Aorta (tissue), 5 donors: ENCODE measurements around the gene YKT6. TPM values are rescaled to one million over a fixed set of nuclear protein-coding genes. Genes with fewer than 3 reads are reported as not detected.

Experiments
- ATAC-seq: fragments of 200-7000 bp; cut with Tn5 transposase; one replicate; pipeline ENCODE4 v1.9.1; 2022; ENCODE audit warnings: moderate library complexity; ENCODE audit not compliant: low FRiP score
- DNase-seq, 2 donors: peaks; one replicate each; pipeline ENCODE4 v3.0.0-alpha.2; 2020
- H3K27ac ChIP-seq, 2 donors: one replicate each; pipeline ENCODE4 v1.5.1; 2013; ENCODE audit warnings: low read length in 2 of 2, mild to moderate bottlenecking in 2 of 2, moderate library complexity in 2 of 2, control low read depth in 1 of 2, inconsistent platforms in 1 of 2, low read depth in 1 of 2
- H3K27me3 ChIP-seq, 2 donors: one replicate each; pipeline ENCODE4 v1.6.1; 2013; ENCODE audit warnings: control low read depth in 1 of 2, low read length in 1 of 2, mild to moderate bottlenecking in 1 of 2, moderate library complexity in 1 of 2; ENCODE audit not compliant: insufficient read depth in 2 of 2, control insufficient read depth in 1 of 2
- H3K36me3 ChIP-seq, 2 donors: one replicate each; pipeline ENCODE4 v1.6.1; 2013; ENCODE audit warnings: control low read depth in 1 of 2, low read length in 1 of 2, mild to moderate bottlenecking in 1 of 2; ENCODE audit not compliant: insufficient read depth in 2 of 2, control insufficient read depth in 1 of 2
- H3K4me1 ChIP-seq, 2 donors: one replicate each; pipeline ENCODE4 v1.6.1; 2013; ENCODE audit warnings: low read length in 2 of 2, control low read depth in 1 of 2, mild to moderate bottlenecking in 1 of 2, moderate library complexity in 1 of 2; ENCODE audit not compliant: insufficient read depth in 2 of 2, control insufficient read depth in 1 of 2
- H3K4me3 ChIP-seq, 2 donors: one replicate each; pipeline ENCODE4 v1.5.1; 2013; ENCODE audit warnings: low read length in 2 of 2, control low read depth in 1 of 2, mild to moderate bottlenecking in 1 of 2
- H3K9me3 ChIP-seq: one replicate; pipeline ENCODE4 v1.6.1; 2013; ENCODE audit warnings: mild to moderate bottlenecking, low read length; ENCODE audit not compliant: control insufficient read depth
- WGBS, 2 donors: extraction: QIAGEN DNeasy Blood & Tissue Kit; methylation state at CpG; one replicate each; pipeline ENCODE4 v1.1.7; 2013; 5-methylcytosine and 5-hydroxymethylcytosine counted together
- intact Hi-C, 2 donors: fragments of 100-400 bp; cut with DNase I; formaldehyde crosslinking; loops; one replicate each; pipeline versions ENCODE4 v1.14.2 to v1.15.0; 2022
- long read RNA-seq, 2 donors: library from polyadenylated mRNA; unstranded; transcript quantifications; one replicate each; pipeline ENCODE4 v2.0.0, GENCODE V29; 2020 to 2021
- polyA plus RNA-seq, 2 donors: library from polyadenylated mRNA; stranded (reverse); fragments of 200-250 nt; gene quantifications; one replicate each; pipeline ENCODE4 v1.2.3, GENCODE V29; 2013
- total RNA-seq, 2 donors: library from RNA; stranded (reverse); fragmentation: NEBNext Ultra II Directional; extraction: Animal tissue kit (Norgen Biotek cat#: 25700); gene quantifications; one replicate each; pipeline ENCODE4 v1.2.1, GENCODE V29; 2021
- donor health status: healthy with polysubstance abuse.
- donor health status: Bipolar disorder and iron deficiency.
- donor health status: DM: no; HTN: no; CAD: no.
- donor health status: DM: no; HTN: no; CAD: no.
- donor health status: DM: yes; HTN: yes; CAD: no.

Gene YKT6
- 10 to 100 TPM; 55.4 to 73.1 TPM for total RNA-seq
- 10 to 100 TPM; 47.2 to 53.2 TPM for polyA plus RNA-seq
- long read RNA-seq, donor 1, transcript YKT6-201 (7 exons, 2,696 nt), result major isoform, 59 of 102 reads
- long read RNA-seq, donor 1, partial matches to known transcripts, result 8 of 102 reads
- long read RNA-seq, donor 1, other reads (novel, unspliced or antisense), result 31 of 102 reads
- long read RNA-seq, donor 2, transcript YKT6-201 (7 exons, 2,696 nt), result major isoform, 5 of 20 reads
- long read RNA-seq, donor 2, partial matches to known transcripts, result 2 of 20 reads
- long read RNA-seq, donor 2, other reads (novel, unspliced or antisense), result 9 of 20 reads

DNA sequence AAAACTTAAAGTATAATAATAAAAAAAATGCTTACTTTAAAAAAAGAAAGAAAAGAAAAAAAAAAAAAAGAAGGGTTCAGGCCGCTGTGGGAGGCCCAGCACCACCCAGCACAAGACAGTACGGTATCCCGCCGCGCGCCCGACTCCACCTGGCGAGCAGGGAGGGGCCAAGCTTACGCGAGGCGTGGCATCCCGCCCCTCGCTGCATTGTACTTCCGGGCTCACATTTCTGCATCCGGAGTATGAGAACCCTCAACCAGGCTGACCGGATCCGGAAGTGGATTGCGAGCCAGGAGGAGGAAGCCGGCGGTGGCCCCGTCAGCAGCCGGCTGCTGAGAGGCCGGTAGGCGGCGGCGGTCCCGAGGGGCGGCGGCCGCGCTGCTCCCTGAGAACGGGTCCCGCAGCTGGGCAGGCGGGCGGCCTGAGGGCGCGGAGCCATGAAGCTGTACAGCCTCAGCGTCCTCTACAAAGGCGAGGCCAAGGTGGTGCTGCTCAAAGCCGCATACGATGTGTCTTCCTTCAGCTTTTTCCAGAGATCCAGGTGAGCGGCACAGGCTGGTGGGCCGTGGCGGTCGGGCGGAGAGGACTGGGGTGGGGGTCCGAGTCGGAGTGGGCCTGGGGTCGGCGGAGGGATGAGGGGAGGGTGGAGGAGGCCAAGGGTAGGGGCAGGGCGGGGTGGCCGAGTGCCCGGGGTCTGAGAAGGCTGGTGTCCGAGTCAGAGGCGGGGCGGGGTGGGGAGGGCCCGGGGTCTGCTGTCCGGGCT, at the start of gene YKT6:
Gene YKT6, plus strand, starts transcription at position 280 of the 763 bp plus-strand sequence. Its CDS starts 158 bp downstream, at position 438.
- intact Hi-C loops, result no loop called here
- Histone ChIP-seq H3K9me3 (no peaks in the 10 kb centered on the region), H3K36me3 (peaks cover 0 to 2% of the 10 kb centered on the region in 2 donors), H3K27me3 (no peaks in the 10 kb centered on the region), H3K4me3 (peak within 1 kb of the TSS; percentile 85 to 99), H3K4me1 (peaks cover 0 to 3% of the 10 kb centered on the region in 2 donors), H3K27ac (peak within 1 kb of the TSS in 1 of 2 donors; percentile 79)
- DNase-seq (peak; percentile 96 to 97), ATAC-seq (peak; percentile 95)
- 0 to 1% methylated on average over 49 to 58 of the region's 58 CpGs for WGBS, 2 donors

DNA sequence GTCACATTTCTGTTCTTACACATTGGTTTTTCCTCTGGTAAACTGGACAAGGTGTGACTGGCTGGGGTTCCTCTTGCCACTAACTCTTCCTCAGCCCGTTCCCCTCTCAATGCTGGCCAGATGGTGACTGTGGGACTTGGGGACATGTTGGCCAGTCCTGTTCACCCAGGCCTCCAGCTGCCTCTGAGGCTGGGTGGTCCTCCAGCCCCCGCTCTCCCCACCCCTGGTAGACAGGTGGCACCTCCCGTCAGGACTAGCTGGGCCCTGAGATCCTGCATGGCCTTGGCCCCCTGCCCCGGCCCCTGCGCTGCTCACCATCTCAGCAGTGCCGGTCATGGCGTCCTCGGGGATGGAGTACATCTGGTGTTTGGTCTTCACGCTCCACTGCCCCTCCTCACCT, 48.8 kb upstream of the YKT6 start:
- Histone ChIP-seq H3K4me1 (no peaks in the 10 kb centered on the region), H3K4me3 (no peak overlapping the region), H3K9me3 (no peaks in the 10 kb centered on the region), H3K27ac (no peak overlapping the region), H3K27me3 (no peaks in the 10 kb centered on the region), H3K36me3 (no peaks in the 10 kb centered on the region)
- ATAC-seq (no peak), DNase-seq (peak in 1 of 2 donors; percentile 57)
- intact Hi-C loops, result no loop called here
- WGBS, 2 donors, result 96% methylated on average over 9 of the region's 9 CpGs

DNA sequence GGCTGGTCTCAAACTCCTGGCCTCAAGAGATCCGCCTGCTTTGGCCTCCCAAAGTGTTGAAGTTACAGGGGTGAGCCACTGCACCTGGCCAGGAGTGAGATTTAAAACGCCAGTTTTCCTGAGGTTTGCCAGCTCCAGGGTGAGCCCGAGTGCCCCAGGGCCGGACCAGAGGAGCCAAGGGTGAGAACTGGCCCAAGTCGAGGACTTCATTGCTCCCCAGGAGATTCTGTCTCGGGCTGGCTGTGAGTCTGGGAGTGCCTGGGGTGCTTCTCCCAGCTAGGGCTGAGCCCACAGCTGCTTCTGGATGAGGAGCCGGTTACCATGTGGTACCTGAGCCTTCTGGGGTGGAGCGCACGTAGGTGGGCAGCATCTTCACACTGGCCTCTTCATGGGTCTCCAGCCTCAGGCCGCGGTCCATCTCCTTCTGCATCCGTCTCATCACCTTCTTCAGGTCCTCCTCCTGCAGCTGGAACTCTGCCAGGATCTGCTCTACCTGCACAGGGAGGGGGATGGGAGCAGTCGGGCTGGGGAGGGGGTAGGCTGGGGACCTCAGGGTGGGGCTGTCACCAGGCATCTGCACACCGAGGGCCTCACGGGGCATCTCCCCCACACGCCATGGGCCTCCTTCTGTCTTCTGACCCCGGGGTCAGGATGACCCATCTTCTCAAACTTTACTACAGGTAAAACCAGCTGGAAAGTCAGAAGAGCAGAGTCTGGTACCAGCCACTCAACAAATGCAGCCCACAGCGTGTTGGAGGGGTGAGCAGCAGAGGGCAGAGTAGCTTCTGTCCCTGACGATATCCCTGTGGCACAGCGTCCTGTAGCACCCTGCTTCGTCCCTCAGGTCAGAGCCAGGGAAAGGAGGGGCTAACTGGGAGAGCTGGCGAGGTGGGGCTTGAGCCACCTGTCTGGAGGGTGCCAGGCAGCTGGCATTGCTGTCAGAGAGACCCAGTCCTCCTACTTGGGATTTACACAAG, 47.5 kb upstream of the YKT6 start:
- H3K4me1 ChIP-seq, result no peaks in the 10 kb centered on the region
- H3K36me3 ChIP-seq, result no peaks in the 10 kb centered on the region
- peak in 1 of 2 donors; percentile 66 for DNase-seq
- H3K27ac ChIP-seq, result no peak overlapping the region
- 87 to 89% methylated on average over 22 of the region's 22 CpGs for WGBS, 2 donors
- no peak for ATAC-seq
- no peaks in the 10 kb centered on the region for H3K27me3 ChIP-seq
- H3K4me3 ChIP-seq, result no peak overlapping the region
- intact Hi-C loops, result no loop called here
- no peaks in the 10 kb centered on the region for H3K9me3 ChIP-seq

DNA sequence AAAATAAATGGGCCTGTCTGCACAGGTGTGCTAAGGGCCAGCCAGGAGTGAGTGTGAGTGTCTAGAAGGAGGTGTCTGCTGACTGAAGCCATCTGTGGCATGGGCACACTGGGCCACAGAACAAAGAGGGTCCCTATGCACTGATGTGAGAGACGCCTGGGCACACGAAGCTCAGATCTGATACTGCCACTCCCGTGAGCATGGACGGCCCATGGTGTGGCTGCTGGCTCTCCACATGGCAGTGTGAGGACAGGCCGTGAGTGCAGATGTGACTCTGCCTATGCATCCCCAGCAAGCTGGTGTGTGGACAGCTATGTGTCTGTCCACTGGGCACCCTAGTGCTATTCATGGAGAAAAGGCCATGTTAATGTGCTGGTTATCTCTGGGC, 46.8 kb upstream of the YKT6 start:
- Histone ChIP-seq H3K36me3 (no peaks in the 10 kb centered on the region), H3K4me3 (no peak overlapping the region), H3K9me3 (no peaks in the 10 kb centered on the region), H3K27ac (no peak overlapping the region), H3K27me3 (no peaks in the 10 kb centered on the region), H3K4me1 (no peaks in the 10 kb centered on the region)
- intact Hi-C loops, result no loop called here
- 82 to 89% methylated on average over 5 of the region's 5 CpGs for WGBS, 2 donors
- ATAC-seq (no peak), DNase-seq (peak in 1 of 2 donors; percentile 63)

DNA sequence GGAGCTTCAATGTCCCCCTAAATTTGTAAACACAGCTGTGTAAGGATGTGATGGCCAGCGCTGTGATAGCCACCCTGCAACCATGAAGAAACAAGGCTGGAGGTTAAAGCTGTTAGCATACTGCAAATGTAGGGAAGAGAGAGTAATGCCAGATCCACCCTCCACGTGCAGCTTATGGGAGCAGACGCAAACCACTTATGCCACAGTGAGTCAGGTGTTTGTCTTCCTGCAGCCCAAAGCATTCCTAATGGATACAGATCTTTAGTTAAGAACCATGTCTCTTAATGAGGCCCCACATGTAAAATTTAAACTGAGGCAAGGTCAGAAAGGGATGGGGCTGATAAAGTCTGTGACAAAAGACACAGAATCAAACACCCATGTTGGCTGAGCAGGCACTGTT, 46.1 kb upstream of the YKT6 start:
- Histone ChIP-seq H3K36me3 (no peaks in the 10 kb centered on the region), H3K4me3 (no peak overlapping the region), H3K4me1 (no peaks in the 10 kb centered on the region), H3K27ac (no peak overlapping the region), H3K27me3 (no peaks in the 10 kb centered on the region), H3K9me3 (no peaks in the 10 kb centered on the region)
- no peak for ATAC-seq
- intact Hi-C loops, result no loop called here
- peak in 1 of 2 donors; percentile 48 for DNase-seq
- WGBS, 2 donors, result 79 to 87% methylated on average over 3 of the region's 3 CpGs

DNA sequence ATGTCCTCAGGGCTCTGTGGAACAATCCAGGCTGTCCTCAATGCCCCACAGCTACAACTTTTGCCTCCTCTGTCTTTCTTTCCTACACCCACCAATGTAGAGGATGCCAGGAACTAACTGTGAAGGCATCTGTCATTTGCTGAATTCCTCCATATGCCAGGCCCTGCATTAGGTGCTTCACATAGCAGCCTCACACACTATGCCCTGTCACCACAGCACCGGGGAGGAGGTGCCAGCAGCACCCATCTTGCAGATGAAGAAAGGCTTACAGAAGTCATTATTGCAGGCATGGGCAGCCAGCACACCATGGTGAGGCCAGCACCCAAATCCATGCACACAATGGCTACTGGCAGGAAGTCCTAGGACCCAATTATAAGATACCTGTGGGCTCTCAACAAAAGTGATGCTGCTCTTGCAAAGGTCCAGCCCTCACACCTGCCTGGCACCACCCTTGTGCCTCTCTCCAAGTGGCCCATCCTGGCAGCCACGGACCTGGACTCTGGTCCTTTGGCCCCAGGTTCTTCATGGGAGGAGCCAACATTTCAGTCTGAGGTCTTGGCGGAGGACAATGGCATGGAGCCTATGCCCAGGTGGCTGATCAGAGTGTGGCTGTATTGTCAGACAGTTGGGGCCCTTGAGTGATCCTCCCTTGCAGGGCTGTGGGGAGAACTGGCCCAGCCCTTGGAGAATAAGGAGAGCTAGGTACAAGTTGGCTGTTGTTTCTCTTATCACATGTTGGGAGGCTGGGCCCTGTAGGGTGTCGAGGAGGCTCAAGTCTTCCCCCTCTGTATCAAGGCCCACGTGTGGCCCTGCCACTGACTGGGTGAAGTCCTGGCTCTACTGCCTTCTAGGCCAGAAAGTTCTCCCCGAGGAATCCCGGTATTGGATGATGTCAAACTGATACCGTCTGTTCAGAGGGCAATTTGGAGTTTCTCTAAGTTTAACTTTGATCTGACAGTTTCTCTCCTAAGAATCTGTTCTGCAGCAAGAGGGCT, 45.3 kb upstream of the YKT6 start:
- ATAC-seq (no peak), DNase-seq (peak in 1 of 2 donors; percentile 55)
- Histone ChIP-seq H3K9me3 (no peaks in the 10 kb centered on the region), H3K4me1 (no peaks in the 10 kb centered on the region), H3K4me3 (no peak overlapping the region), H3K27me3 (no peaks in the 10 kb centered on the region), H3K27ac (no peak overlapping the region), H3K36me3 (no peaks in the 10 kb centered on the region)
- intact Hi-C loops, result no loop called here
- 83 to 85% methylated on average over 8 of the region's 8 CpGs for WGBS, 2 donors

- ATAC-seq (no peak), DNase-seq (peak in 1 of 2 donors; percentile 48)
- no peaks in the 10 kb centered on the region for H3K36me3 ChIP-seq
- intact Hi-C loops, result no loop called here
- no peak overlapping the region for H3K27ac ChIP-seq
- WGBS, 2 donors, result 86 to 90% methylated on average over 4 of the region's 4 CpGs
- H3K4me3 ChIP-seq, result no peak overlapping the region
- H3K9me3 ChIP-seq, result no peaks in the 10 kb centered on the region
- no peaks in the 10 kb centered on the region for H3K4me1 ChIP-seq
- no peaks in the 10 kb centered on the region for H3K27me3 ChIP-seq
Measured at GRCh38 chr7:44156453-44157010, 44.2 kb upstream of the YKT6 start.
